GM12878 (cell line): ENCODE measurements around the gene FCRL2. TPM values are rescaled to one million over a fixed set of nuclear protein-coding genes. Genes with fewer than 3 reads are reported as not detected.

Experiments used
- ATAC-seq: fragments of 200-7000 bp; cut with Tn5 transposase; 3 replicates; pipeline ENCODE4 v1.9.1; 2020; ENCODE audit warnings: mild to moderate bottlenecking, moderate library complexity
- BruUV-seq: library from RNA; stranded (reverse); fragments of 400-500 nt; replicated peaks from 2 replicates; lab custom pipeline; 2021; lab: Mats Ljungman, UMichigan
- CTCF ChIA-PET: fragments of 300-600 bp; sonication (Branson Sonifier 250); formaldehyde crosslinking; extraction: SDS; loops from one replicate; lab custom pipeline; 2021; ENCODE audit warnings: inconsistent platforms; lab: Yijun Ruan, JAX
- POLR2A ChIA-PET: fragments of 350-600 bp; formaldehyde crosslinking; extraction: SDS; loops from one replicate; lab custom pipeline; 2021; ENCODE audit warnings: inconsistent platforms; lab: Charles Lee
- RAD21 ChIA-PET: fragments of 300-600 bp; sonication (Branson Sonifier 250); formaldehyde crosslinking; loops from one replicate; lab custom pipeline; 2023; ENCODE audit warnings: antibody characterized with exemption; ENCODE audit not compliant: unreplicated experiment; lab: Charles Lee
- SMC1A ChIA-PET: fragments of 300-600 bp; sonication (Branson Sonifier 250); formaldehyde crosslinking; loops from one replicate; lab custom pipeline; 2023; ENCODE audit not compliant: unreplicated experiment, uncharacterized antibody; lab: Charles Lee
- DNase-seq: peaks from one replicate; pipeline ENCODE4 v3.0.0-alpha.2; 2011; ENCODE audit warnings: low read depth, low spot score
- FAIRE-seq: peaks from 3 replicates; lab custom pipeline; 2011; peaks lifted over from hg19 to GRCh38; lab: Jason Lieb, UNC
- H2AFZ ChIP-seq: 2 replicates; pipeline ENCODE4 v1.6.0; 2011; ENCODE audit warnings: low read depth, low read length, control low read depth; ENCODE audit not compliant: control insufficient read depth
- H3K27ac ChIP-seq: 2 replicates; pipeline ENCODE4 v1.5.1; 2011; ENCODE audit warnings: control low read depth; ENCODE audit not compliant: control insufficient read depth, insufficient read depth
- H3K27me3 ChIP-seq, 2 experiments: replicated peaks in 1 of 2; 2 replicates each; pipeline versions ENCODE4 v1.6.0 to v1.6.1; 2011; ENCODE audit warnings: low read length in 1 of 2; ENCODE audit not compliant: control insufficient read depth in 2 of 2, insufficient read depth in 2 of 2
- H3K36me3 ChIP-seq, 2 experiments: 2 replicates each; pipeline ENCODE4 v1.5.1; 2011; ENCODE audit warnings: low read length in 1 of 2; ENCODE audit not compliant: control insufficient read depth in 2 of 2, insufficient read depth in 2 of 2
- H3K4me1 ChIP-seq: 2 replicates; pipeline ENCODE4 v1.6.1; 2011; ENCODE audit warnings: mild to moderate bottlenecking, low read length, moderate library complexity, mixed read lengths; ENCODE audit not compliant: control insufficient read depth, insufficient read depth
- H3K4me2 ChIP-seq: 2 replicates; pipeline ENCODE4 v1.6.0; 2011; ENCODE audit warnings: control low read depth; ENCODE audit not compliant: control insufficient read depth, insufficient read depth
- H3K4me3 ChIP-seq: fragments of 200-600 bp; sonication (generic); 2 replicates; pipeline ENCODE4 v1.5.1; 2016
- H3K79me2 ChIP-seq: 2 replicates; pipeline ENCODE4 v1.6.0; 2011; ENCODE audit warnings: low read length; ENCODE audit not compliant: control insufficient read depth, insufficient read depth
- H3K9ac ChIP-seq: 2 replicates; pipeline ENCODE4 v1.8.0; 2011; ENCODE audit warnings: low read length, control low read depth, mixed read lengths; ENCODE audit not compliant: control insufficient read depth, insufficient read depth
- H3K9me3 ChIP-seq: replicated peaks from 3 replicates; pipeline ENCODE4 v1.5.1; 2011; ENCODE audit warnings: mild to moderate bottlenecking, low read length; ENCODE audit not compliant: control insufficient read depth, insufficient read depth
- H4K20me1 ChIP-seq: 2 replicates; pipeline ENCODE4 v1.6.0; 2011; ENCODE audit not compliant: control insufficient read depth, insufficient read depth
- BHLHE40 ChIP-seq, 2 experiments: fragments of 450-650 bp in 1 of 2; IDR thresholded peaks; 2 replicates each; pipeline ENCODE4 v1.6.1; 2011 to 2017; ENCODE audit warnings: low read depth in 2 of 2, borderline replicate concordance in 1 of 2, improper control_type of control experiment in 1 of 2, low read length in 1 of 2, mild to moderate bottlenecking in 1 of 2
- KLF5 ChIP-seq: fragments of 450-650 bp; IDR thresholded peaks from 2 replicates; pipeline ENCODE4 v1.6.1; 2014; ENCODE audit warnings: mild to moderate bottlenecking; ENCODE audit not compliant: partially characterized antibody
- MTA2 ChIP-seq: fragments of 450-650 bp; IDR thresholded peaks from 2 replicates; pipeline ENCODE4 v1.6.1; 2016; ENCODE audit warnings: low read depth, mild to moderate bottlenecking, moderate library complexity
- SMAD1 ChIP-seq: fragments of 450-650 bp; IDR thresholded peaks from 2 replicates; pipeline ENCODE4 v1.6.1; 2018; ENCODE audit warnings: mild to moderate bottlenecking, low read depth; ENCODE audit not compliant: partially characterized antibody
- STAT1 ChIP-seq: fragments of 450-650 bp; conservative IDR thresholded peaks from 2 replicates; pipeline ENCODE4 v1.6.1; 2014; ENCODE audit warnings: antibody characterized with exemption, mild to moderate bottlenecking
- YY1 ChIP-seq: IDR thresholded peaks from 2 replicates; pipeline ENCODE4 v1.6.1; 2011; ENCODE audit warnings: low read depth, mild to moderate bottlenecking, low read length
- WGBS: methylation state at CpG from one replicate; pipeline ENCODE4 v1.1.6; 2016; ENCODE audit warnings: low lambda C conversion rate; ENCODE audit not compliant: insufficient replicate concordance, insufficient coverage; ENCODE audit errors: missing lambda C conversion rate; 5-methylcytosine and 5-hydroxymethylcytosine counted together
- in situ Hi-C: fragments of 300-500 bp; cut with MboI; formaldehyde crosslinking; loops from 9 replicates; pipeline ENCODE4 v1.14.3; 2018; ENCODE audit warnings: mixed read lengths
- intact Hi-C: fragments of 100-400 bp; cut with micrococcal nuclease; formaldehyde crosslinking; loops from one replicate; pipeline ENCODE4 v1.14.2; 2022; ENCODE audit not compliant: unreplicated experiment
- polyA plus RNA-seq, 11 experiments: library from polyadenylated mRNA; depleted of rRNA in 4 of 11; unstranded in 6 of 11; stranded (reverse) in 5 of 11; fragments of >200 nt; fragmentation: Nextera tagmentation in 4 of 11; fragmentation: Illumina TruSeq in 1 of 11; extraction: Ambion mirVana in 4 of 11; extraction: Trizol in 1 of 11; gene quantifications; 1 replicate in 1 of 11; 2 replicates in 10 of 11; pipeline versions ENCODE4 v1.2.1 to v1.2.3, GENCODE V29; 2011 to 2016; ENCODE audit warnings: inconsistent platforms in 2 of 11, missing spikeins in 2 of 11, low read depth in 1 of 11
- total RNA-seq, 4 experiments: library from RNA; depleted of rRNA in 3 of 4; stranded (reverse); fragments of >200 nt in 3 of 4; fragmentation: Illumina TruSeq in 1 of 4; extraction: Trizol in 1 of 4; gene quantifications; 2 replicates each; pipeline versions ENCODE4 v1.2.1 to v1.2.3, GENCODE V29; 2013 to 2021
- TF ChIP-seq, protein P1 (sequence below): IDR thresholded peaks from 2 replicates; pipeline ENCODE4 v1.6.1; 2011; ENCODE audit warnings: mild to moderate bottlenecking, low read depth, low read length, moderate library complexity; ENCODE audit not compliant: insufficient replicate concordance
- TF ChIP-seq, protein P2 (sequence below): IDR thresholded peaks from 2 replicates; pipeline ENCODE4 v1.6.1; 2011; ENCODE audit warnings: low read depth, mild to moderate bottlenecking, low read length, moderate library complexity, borderline replicate concordance; ENCODE audit errors: extremely low read depth

The FCRL2 gene
- total and polyA plus RNA-seq, 10 of the 15 experiments (the other 5 are each of a cell fraction or from before 2014, with no cell fraction given): 0.07 to 7.3 (median 0.61) TPM

DNA sequence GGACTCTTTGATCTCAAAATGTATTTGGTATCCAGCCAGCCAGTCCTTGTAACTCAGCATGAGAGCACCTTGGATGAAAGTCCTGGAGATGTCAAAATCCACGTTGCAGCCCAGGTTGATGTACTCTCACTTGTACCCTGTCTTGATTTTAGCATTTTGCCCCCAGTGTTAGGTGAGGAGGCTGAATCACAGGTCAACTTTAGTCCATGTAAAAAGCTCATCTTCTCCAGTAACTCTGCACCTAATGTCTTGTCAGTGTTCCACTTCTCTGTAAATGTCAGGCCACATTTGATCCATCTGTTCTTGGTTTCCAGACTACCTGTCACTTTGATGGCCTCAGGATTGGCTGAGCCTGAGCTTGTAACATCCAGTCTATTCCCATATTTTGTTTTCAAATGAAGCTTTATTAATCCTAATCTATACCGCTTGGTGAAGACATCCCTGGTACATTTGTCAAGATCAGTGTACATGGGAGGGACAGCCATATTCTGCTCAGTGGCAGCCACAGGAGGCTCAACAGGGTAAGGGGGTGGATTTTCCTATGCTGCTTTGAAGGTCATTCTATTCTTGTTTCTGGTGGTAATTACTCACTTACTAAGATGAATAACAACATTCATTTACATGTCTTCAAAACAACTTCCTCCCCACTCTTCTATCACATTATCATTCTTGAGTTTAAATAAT is 52.3 kb downstream of the FCRL2 start:
- Histone ChIP-seq H3K9ac (no peak overlapping the region), H2AFZ (no peak overlapping the region), H3K79me2 (no peaks in the 10 kb centered on the region), H4K20me1 (no peaks in the 10 kb centered on the region), H3K4me2 (no peak overlapping the region), H3K36me3 (no peaks in the 10 kb centered on the region), H3K4me3 (no peak overlapping the region), H3K27me3 (no peaks in the 10 kb centered on the region; a peak in 1 of 4 replicates), H3K27ac (no peak overlapping the region), H3K4me1 (0 out of 2 replicates have a peak, but pooled peaks cover 2% of the 10 kb centered on the region), H3K9me3 (peaks cover 16% of the 10 kb centered on the region)
- FAIRE-seq: no peak
- ChIA-PET SMC1A (no interaction called here), CTCF (interaction anchor here (1.3 kb wide), 1 partner anchor 144 kb away, joined by 7 read pairs; no protein-coding TSS in a partner anchor), POLR2A (interaction anchor here (1.1 kb wide), 1 partner anchor 8 kb away, joined by 3 read pairs; no protein-coding TSS in a partner anchor), RAD21 (no interaction called here)
- BruUV-seq: no TSS peak
- TF ChIP-seq MTA2 (0 out of 2 replicates have a peak, but pooled peaks have one; percentile 16), SMAD1 (no peak)
- 0 out of 3 replicates have a peak, but pooled peaks have one; percentile 12 for ATAC-seq
- intact Hi-C loops (no loop called here), in situ Hi-C loops (no loop called here)
- DNase-seq: no peak
- 45% methylated on average over 2 of the region's 2 CpGs for WGBS

DNA sequence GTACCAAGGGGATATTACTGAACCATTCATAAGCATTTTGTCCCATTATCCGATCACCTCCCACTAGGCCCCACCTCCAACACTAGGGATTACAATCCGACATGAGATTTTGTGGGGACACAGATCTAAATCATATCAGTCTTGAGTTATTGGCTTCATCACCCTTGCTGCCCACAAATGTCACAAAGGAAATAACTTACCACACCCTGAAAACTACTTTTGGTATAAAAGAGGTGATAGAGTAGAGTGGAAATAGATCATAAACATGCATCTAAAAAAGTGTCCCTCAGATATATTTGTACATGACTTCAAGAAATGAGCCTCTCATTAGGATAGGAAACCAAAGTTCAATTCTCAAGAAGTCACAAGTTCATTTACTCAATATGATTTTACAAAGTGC is 53.8 kb downstream of the FCRL2 start:
- no peaks in the 10 kb centered on the region for H3K79me2 ChIP-seq
- no peak for FAIRE-seq
- no peak for DNase-seq
- H3K9me3 ChIP-seq: peaks cover 16% of the 10 kb centered on the region
- H3K27me3 ChIP-seq: no peaks in the 10 kb centered on the region; a peak in 1 of 4 replicates
- H3K27ac ChIP-seq: no peak overlapping the region
- 42% methylated on average over 2 of the region's 2 CpGs for WGBS
- ATAC-seq: no peak
- H3K36me3 ChIP-seq: no peaks in the 10 kb centered on the region
- no peak for TF ChIP-seq KLF5
- TF ChIP-seq, protein P1, sequence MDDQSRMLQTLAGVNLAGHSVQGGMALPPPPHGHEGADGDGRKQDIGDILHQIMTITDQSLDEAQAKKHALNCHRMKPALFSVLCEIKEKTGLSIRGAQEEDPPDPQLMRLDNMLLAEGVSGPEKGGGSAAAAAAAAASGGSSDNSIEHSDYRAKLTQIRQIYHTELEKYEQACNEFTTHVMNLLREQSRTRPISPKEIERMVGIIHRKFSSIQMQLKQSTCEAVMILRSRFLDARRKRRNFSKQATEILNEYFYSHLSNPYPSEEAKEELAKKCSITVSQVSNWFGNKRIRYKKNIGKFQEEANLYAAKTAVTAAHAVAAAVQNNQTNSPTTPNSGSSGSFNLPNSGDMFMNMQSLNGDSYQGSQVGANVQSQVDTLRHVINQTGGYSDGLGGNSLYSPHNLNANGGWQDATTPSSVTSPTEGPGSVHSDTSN: no peak
- no peak for TF ChIP-seq YY1
- no peak for TF ChIP-seq BHLHE40 (IDR thresholded peaks at IDR 0.05; ENCODE audit: borderline replicate concordance in 1 of 2, low read depth in 2 of 2, low read length in 1 of 2)
- TF ChIP-seq STAT1: no peak
- TF ChIP-seq, protein P2, sequence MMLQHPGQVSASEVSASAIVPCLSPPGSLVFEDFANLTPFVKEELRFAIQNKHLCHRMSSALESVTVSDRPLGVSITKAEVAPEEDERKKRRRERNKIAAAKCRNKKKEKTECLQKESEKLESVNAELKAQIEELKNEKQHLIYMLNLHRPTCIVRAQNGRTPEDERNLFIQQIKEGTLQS: no peak
- H4K20me1 ChIP-seq: no peaks in the 10 kb centered on the region
- H2AFZ ChIP-seq: no peak overlapping the region
- 0 out of 2 replicates have a peak, but pooled peaks cover 2% of the 10 kb centered on the region for H3K4me1 ChIP-seq
- CTCF ChIA-PET: interaction anchor here (0.6 kb wide), 1 partner anchor 207 kb away, joined by 3 read pairs; no protein-coding TSS in a partner anchor
- BruUV-seq: no TSS peak
- intact Hi-C loops: no loop called here
- POLR2A ChIA-PET: no interaction called here
- SMC1A ChIA-PET: interaction anchor here (1.0 kb wide), 1 partner anchor 45 kb away, joined by 3 read pairs; no protein-coding TSS in a partner anchor
- RAD21 ChIA-PET: no interaction called here
- no peak overlapping the region for H3K4me3 ChIP-seq
- in situ Hi-C loops: no loop called here
- H3K9ac ChIP-seq: no peak overlapping the region
- H3K4me2 ChIP-seq: no peak overlapping the region
